ENCODE data around the gene WNT5B. TPM values are rescaled to one million over a fixed set of nuclear protein-coding genes. Genes with fewer than 3 reads are reported as not detected.

The WNT5B gene
- polyA plus RNA-seq, 1 of the 3 experiments (the other 2 are of a cell fraction) = 29.3 TPM

GRCh38 chr12:1635301-1636095 is 6.5 kb downstream of the WNT5B start:
- Histone ChIP-seq H3K9ac (no peak overlapping the region), H3K36me3 (replicated peaks in 1 of 2; ENCODE audit: control insufficient read depth in 1 of 2, insufficient read depth in 2 of 2, low read length in 1 of 2) (peaks cover 0 to 19% of the 10 kb centered on the region in 2 experiments), H3F3A (replicated peaks; ENCODE audit: insufficient read depth) (peaks cover 8% of the 10 kb centered on the region), H3K4me3 (ENCODE audit: low read depth in 2 of 2, low read length in 1 of 2) (no peak overlapping the region), H3K9me2 (no peaks in the 10 kb centered on the region), H2AFZ (ENCODE audit: low read depth) (no peak overlapping the region), H3K27ac (ENCODE audit: low read depth in 2 of 2, low read length in 1 of 2) (no peak overlapping the region), H3K4me1 (ENCODE audit: control insufficient read depth in 1 of 2, insufficient read depth in 2 of 2, low read depth in 1 of 2, low read length in 1 of 2) (peaks cover 0 to 8% of the 10 kb centered on the region in 2 experiments; a peak in 2 of 4 replicates), H3K79me2 (ENCODE audit: insufficient read depth) (peaks cover 16% of the 10 kb centered on the region; the same call in 1 of the 2 replicates), H3K27me3 (ENCODE audit: insufficient read depth) (no peaks in the 10 kb centered on the region), H3K4me2 (no peak overlapping the region), H4K20me1 (ENCODE audit: insufficient read depth) (peaks cover 6% of the 10 kb centered on the region; the same call in 1 of the 2 replicates), H3K9me3 (no peaks in the 10 kb centered on the region)
- ChIA-PET POLR2A (no interaction called here), CTCF (interaction anchor here (0.6 to 9.6 kb wide), 29 partner anchors 9 to 517 kb away, joined by 3 to 166 read pairs (median 5); partner anchors contain the start of gene FBXL14)
- DNase-seq = no peak
- WGBS (ENCODE audit: low lambda C conversion rate) = 88% methylated on average over 11 of the region's 11 CpGs
- no peak for TF ChIP-seq SMC3 (IDR thresholded peaks at IDR 0.05; ENCODE audit: low read depth, low read length)
- no peak for TF ChIP-seq RXRA (IDR thresholded peaks at IDR 0.05; ENCODE audit: borderline replicate concordance, low read depth)
- no peak for TF ChIP-seq SIN3A (IDR thresholded peaks at IDR 0.05; ENCODE audit: borderline replicate concordance, low read depth, low read length)
- TF ChIP-seq ELF1 (IDR thresholded peaks at IDR 0.05) = no peak
- no peak for TF ChIP-seq FOSL2 (IDR thresholded peaks at IDR 0.05; ENCODE audit: borderline replicate concordance, low read depth)
- no peak for TF ChIP-seq MAX (IDR thresholded peaks at IDR 0.05; ENCODE audit: low read depth)
- no peak for TF ChIP-seq EZH2phosphoT487 (IDR thresholded peaks at IDR 0.05; ENCODE audit: borderline replicate concordance, low read depth)

- CTCF ChIA-PET = interaction anchor here (1.0 to 4.3 kb wide), 5 partner anchors 9 to 157 kb away, joined by 3 to 33 read pairs (median 5); no protein-coding TSS in a partner anchor
- Histone ChIP-seq H3F3A (replicated peaks; ENCODE audit: insufficient read depth) (no peaks in the 10 kb centered on the region), H4K20me1 (ENCODE audit: insufficient read depth) (no peaks in the 10 kb centered on the region), H3K9ac (no peak overlapping the region), H3K27ac (ENCODE audit: low read depth in 2 of 2, low read length in 1 of 2) (no peak overlapping the region), H3K79me2 (ENCODE audit: insufficient read depth) (peaks cover 16% of the 10 kb centered on the region; the same call in 1 of the 2 replicates), H3K9me2 (no peaks in the 10 kb centered on the region), H3K27me3 (ENCODE audit: insufficient read depth) (no peaks in the 10 kb centered on the region), H2AFZ (ENCODE audit: low read depth) (no peak overlapping the region), H3K4me3 (ENCODE audit: low read depth in 2 of 2, low read length in 1 of 2) (no peak overlapping the region), H3K4me1 (ENCODE audit: control insufficient read depth in 1 of 2, insufficient read depth in 2 of 2, low read depth in 1 of 2, low read length in 1 of 2) (peaks cover 0 to 13% of the 10 kb centered on the region in 2 experiments; a peak in 1 of 4 replicates), H3K4me2 (no peak overlapping the region), H3K9me3 (no peaks in the 10 kb centered on the region), H3K36me3 (replicated peaks in 1 of 2; ENCODE audit: control insufficient read depth in 1 of 2, insufficient read depth in 2 of 2, low read length in 1 of 2) (peaks cover 0 to 27% of the 10 kb centered on the region in 2 experiments)
- no peak for DNase-seq
- whole genome bisulfite sequencing (ENCODE audit: low lambda C conversion rate) = 92% methylated on average over 5 of the region's 5 CpGs
- POLR2A ChIA-PET = no interaction called here
- TF ChIP-seq TEAD4 (IDR thresholded peaks at IDR 0.05; ENCODE audit: borderline replicate concordance, insufficient read depth) (no peak), REST (IDR thresholded peaks at IDR 0.05; ENCODE audit: low read depth, low read length) (no peak), RXRA (IDR thresholded peaks at IDR 0.05; ENCODE audit: borderline replicate concordance, low read depth) (no peak), MAX (IDR thresholded peaks at IDR 0.05; ENCODE audit: low read depth) (no peak), NFIC (IDR thresholded peaks at IDR 0.05; ENCODE audit: borderline replicate concordance) (no peak), FOXJ3 (CRISPR knock-in tag; IDR thresholded peaks at IDR 0.05) (no peak), FOSL2 (IDR thresholded peaks at IDR 0.05; ENCODE audit: borderline replicate concordance, low read depth) (no peak), CHD2 (IDR thresholded peaks at IDR 0.05; ENCODE audit: low read length, partially characterized antibody) (no peak), USF2 (IDR thresholded peaks at IDR 0.05; ENCODE audit: borderline replicate concordance, low read depth, low read length) (no peak), TAF1 (IDR thresholded peaks at IDR 0.05; ENCODE audit: borderline replicate concordance, low read depth, low read length) (no peak)
- TF ChIP-seq, protein P1, sequence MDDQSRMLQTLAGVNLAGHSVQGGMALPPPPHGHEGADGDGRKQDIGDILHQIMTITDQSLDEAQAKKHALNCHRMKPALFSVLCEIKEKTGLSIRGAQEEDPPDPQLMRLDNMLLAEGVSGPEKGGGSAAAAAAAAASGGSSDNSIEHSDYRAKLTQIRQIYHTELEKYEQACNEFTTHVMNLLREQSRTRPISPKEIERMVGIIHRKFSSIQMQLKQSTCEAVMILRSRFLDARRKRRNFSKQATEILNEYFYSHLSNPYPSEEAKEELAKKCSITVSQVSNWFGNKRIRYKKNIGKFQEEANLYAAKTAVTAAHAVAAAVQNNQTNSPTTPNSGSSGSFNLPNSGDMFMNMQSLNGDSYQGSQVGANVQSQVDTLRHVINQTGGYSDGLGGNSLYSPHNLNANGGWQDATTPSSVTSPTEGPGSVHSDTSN (IDR thresholded peaks at IDR 0.05) = no peak
- TF ChIP-seq, protein P2, sequence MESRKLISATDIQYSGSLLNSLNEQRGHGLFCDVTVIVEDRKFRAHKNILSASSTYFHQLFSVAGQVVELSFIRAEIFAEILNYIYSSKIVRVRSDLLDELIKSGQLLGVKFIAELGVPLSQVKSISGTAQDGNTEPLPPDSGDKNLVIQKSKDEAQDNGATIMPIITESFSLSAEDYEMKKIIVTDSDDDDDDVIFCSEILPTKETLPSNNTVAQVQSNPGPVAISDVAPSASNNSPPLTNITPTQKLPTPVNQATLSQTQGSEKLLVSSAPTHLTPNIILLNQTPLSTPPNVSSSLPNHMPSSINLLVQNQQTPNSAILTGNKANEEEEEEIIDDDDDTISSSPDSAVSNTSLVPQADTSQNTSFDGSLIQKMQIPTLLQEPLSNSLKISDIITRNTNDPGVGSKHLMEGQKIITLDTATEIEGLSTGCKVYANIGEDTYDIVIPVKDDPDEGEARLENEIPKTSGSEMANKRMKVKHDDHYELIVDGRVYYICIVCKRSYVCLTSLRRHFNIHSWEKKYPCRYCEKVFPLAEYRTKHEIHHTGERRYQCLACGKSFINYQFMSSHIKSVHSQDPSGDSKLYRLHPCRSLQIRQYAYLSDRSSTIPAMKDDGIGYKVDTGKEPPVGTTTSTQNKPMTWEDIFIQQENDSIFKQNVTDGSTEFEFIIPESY (IDR thresholded peaks at IDR 0.05; ENCODE audit: borderline replicate concordance, low read depth) = no peak
These were observed 9.2 kb downstream of the WNT5B start for GRCh38 chr12:1638203-1638602.

Measured in SK-N-SH (cell line).